Activated CD4-positive, alpha-beta T cell treated with anti-CD3 and anti-CD28 coated beads for 36 hours (primary cell): Measurements from ENCODE around the gene PPP6R2. TPM values are rescaled to one million over a fixed set of nuclear protein-coding genes. Genes with fewer than 3 reads are reported as not detected.
A peak's percentile ranks its signal among the peaks of the same experiment; 100 is the strongest.

ENCODE experiments used
- ATAC-seq: fragments of 200-7000 bp; cut with Tn5 transposase; one replicate; pipeline ENCODE4 v1.10.0; 2021; ENCODE audit warnings: mild to moderate bottlenecking, moderate library complexity
- CTCF ChIA-PET: fragments of 350-600 bp; sonication (Branson Sonifier 250); formaldehyde crosslinking; loops from one replicate; lab custom pipeline; 2021; ENCODE audit warnings: antibody characterized with exemption; lab: Charles Lee
- POLR2A ChIA-PET: fragments of 350-600 bp; sonication (Branson Sonifier 250); formaldehyde crosslinking; loops from one replicate; lab custom pipeline; 2021; ENCODE audit warnings: antibody characterized with exemption, inconsistent platforms; lab: Charles Lee
- DNase-seq: peaks from one replicate; pipeline ENCODE4 v3.0.0-alpha.2; 2020
- H3K27ac Mint-ChIP-seq: one replicate; pipeline ENCODE4 v1.8.0; 2021; ENCODE audit warnings: mixed read lengths
- H3K27me3 Mint-ChIP-seq: one replicate; pipeline ENCODE4 v1.8.0; 2021; ENCODE audit warnings: mixed read lengths
- H3K36me3 Mint-ChIP-seq: one replicate; pipeline ENCODE4 v1.8.0; 2021; ENCODE audit warnings: low read depth, mixed read lengths
- H3K4me1 Mint-ChIP-seq: one replicate; pipeline ENCODE4 v1.8.0; 2021; ENCODE audit warnings: mixed read lengths
- H3K4me3 Mint-ChIP-seq: one replicate; pipeline ENCODE4 v1.8.0; 2021; ENCODE audit warnings: mild to moderate bottlenecking, moderate library complexity, mixed read lengths
- H3K9me3 Mint-ChIP-seq: one replicate; pipeline ENCODE4 v1.8.0; 2021; ENCODE audit warnings: low read depth, mixed read lengths
- intact Hi-C, 2 experiments: fragments of 100-400 bp; cut with DNase I in 1 of 2; cut with micrococcal nuclease in 1 of 2; formaldehyde crosslinking; loops; one replicate each; pipeline versions ENCODE4 v1.14.2 to v1.15.1; 2022 to 2024; cut with DNase I, micrococcal nuclease
- total RNA-seq, 2 experiments: library from RNA; stranded (reverse); gene quantifications; one replicate each; pipeline ENCODE4 v1.2.3, GENCODE V29; 2021

PPP6R2 gene
- total RNA-seq, 2 experiments from 2014 or later: 37.3 to 39.5 TPM

DNA sequence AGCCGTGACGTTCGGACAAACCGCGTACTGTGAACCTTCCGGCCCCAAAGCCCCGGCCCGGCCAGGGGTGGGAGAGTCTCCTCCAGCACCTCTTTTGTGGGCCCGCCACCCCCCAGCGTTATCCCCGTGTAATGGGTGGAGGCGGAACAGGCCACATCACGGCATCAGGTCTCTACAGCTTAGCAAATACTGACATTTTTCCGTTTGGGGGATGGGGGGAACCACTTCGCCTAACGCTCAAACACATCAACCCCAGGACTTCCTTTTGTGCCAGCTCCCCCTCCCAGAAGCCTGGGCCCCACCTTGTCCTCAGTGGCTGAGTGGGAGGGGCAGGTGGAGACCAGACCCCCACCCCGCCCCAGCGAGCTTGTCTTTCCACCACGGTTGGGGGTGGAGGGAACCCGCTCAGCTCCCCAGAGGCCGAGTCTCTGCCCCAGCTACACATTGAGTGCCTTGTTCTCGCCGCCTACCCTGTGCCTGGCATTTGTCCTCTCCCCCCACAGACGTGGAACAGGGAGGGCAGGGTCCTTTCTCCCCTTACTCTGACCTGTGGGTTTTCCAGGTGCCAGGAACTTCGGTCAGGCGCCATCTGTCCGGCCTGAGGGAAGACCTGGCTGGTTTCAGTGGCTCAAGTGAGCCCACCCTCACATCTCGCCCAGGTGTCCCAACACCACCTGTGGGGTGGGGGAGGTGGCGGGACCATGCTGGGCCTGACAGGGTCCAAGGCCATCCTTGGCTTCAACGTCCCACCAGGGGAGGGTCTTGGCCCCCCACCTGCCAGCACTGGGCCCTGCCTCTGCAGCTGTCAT lies 102.1 kb downstream of the PPP6R2 start:
- peaks cover 10% of the 10 kb centered on the region for H3K4me1 Mint-ChIP-seq
- H3K9me3 Mint-ChIP-seq: no peaks in the 10 kb centered on the region
- CTCF ChIA-PET: interaction anchor here (0.5 to 1.1 kb wide), 2 partner anchors 11 to 28 kb away, joined by 3 read pairs; no protein-coding TSS in a partner anchor
- H3K4me3 Mint-ChIP-seq: no peak overlapping the region
- peak overlapping the region; percentile 60 for H3K27ac Mint-ChIP-seq
- ATAC-seq (peak; percentile 30), DNase-seq (no peak)
- POLR2A ChIA-PET: no interaction called here
- H3K27me3 Mint-ChIP-seq: no peaks in the 10 kb centered on the region
- peaks cover 20% of the 10 kb centered on the region for H3K36me3 Mint-ChIP-seq
- intact Hi-C loops: no loop called here

DNA sequence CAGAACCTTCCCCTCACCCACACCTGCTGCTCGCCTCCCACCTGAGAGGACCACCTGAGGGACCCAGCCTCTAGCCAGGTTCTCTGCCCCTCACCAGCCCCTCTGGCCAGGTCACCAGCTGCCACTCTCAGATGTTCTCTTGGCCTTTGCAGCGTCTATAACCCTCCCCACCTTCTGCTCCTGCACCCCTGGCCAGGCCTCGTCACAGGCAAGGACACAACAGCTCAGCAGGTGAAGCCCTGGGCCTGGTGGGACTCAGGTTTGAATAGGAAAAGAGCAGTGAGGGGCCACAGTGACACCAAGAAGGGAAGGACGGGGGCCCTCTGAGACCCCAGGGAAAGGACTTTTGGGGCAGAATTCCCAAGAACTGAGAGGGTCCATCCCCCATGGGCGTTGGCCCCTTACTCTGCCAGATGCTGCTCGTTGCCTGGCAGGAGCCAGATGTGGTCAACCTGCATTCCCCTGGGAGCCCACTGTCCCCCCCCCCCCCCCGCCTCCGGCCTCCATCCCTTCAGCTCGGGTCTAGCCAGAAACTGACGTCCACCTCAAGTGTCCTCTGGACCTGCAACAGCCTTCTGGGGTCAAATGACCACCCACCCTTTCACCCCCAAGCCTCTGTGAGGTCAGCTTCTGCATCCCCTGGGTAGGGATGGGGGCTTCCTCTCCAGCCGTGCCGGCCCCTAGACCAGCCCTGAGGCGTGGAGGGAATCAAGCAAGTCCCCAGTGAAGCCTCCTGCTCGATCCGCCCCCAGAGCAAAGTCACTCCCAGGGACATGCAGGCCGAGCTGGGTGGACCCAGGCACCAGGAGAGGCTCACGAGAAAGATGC lies 103.0 kb downstream of the PPP6R2 start:
- H3K27ac Mint-ChIP-seq: peak overlapping the region; percentile 19
- ChIA-PET CTCF (interaction anchor here (1.1 kb wide), 1 partner anchor 27 kb away, joined by 3 read pairs; no protein-coding TSS in a partner anchor), POLR2A (no interaction called here)
- DNase-seq (no peak), ATAC-seq (no peak)
- H3K36me3 Mint-ChIP-seq: peaks cover 22% of the 10 kb centered on the region
- intact Hi-C loops: no loop called here
- peaks cover 10% of the 10 kb centered on the region for H3K4me1 Mint-ChIP-seq
- H3K27me3 Mint-ChIP-seq: no peaks in the 10 kb centered on the region
- no peaks in the 10 kb centered on the region for H3K9me3 Mint-ChIP-seq
- no peak overlapping the region for H3K4me3 Mint-ChIP-seq

DNA sequence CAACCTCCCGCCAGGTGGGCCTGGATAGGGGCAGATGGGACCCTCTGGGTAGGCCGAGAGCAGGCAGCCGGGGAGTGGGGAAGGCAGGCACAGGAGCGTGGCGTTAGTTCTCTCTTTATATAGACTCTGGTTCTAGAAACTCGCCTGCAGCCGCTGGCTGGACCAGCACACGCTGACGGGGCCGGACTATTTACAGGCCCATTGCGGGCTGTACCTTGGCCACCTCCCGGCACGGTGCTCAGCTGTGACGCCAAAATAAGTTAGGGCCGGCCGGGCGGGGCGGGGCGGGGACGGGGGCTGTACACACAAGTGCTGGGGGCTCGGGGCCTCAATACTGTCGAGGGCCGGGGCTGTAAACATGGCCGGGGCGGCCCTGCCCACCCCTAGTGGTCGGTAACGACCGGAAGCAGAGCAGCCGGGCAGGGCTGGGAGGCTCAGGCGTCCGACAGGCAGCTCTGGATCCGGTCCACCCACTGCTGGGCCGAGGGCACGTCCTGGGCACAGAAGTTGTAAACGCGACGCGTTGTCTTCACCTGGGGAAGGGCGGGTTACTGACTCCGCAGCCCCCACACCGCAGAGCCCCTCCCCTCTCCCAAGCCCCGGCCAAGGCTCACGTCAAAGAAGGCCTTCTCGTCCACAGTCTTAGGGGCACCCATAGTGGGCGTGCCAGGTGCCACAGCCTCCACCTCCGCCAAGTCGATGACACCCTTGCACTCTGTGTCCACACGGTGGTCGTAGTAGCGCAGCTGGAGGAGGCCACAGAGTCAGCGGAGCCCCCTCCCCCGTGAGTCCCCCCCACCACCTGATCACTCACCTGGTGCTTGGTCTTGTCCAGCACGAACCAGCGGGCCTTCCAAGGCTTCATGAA lies 103.8 kb downstream of the PPP6R2 start:
- no peaks in the 10 kb centered on the region for H3K27me3 Mint-ChIP-seq
- H3K36me3 Mint-ChIP-seq: peaks cover 25% of the 10 kb centered on the region
- no peak overlapping the region for H3K4me3 Mint-ChIP-seq
- H3K4me1 Mint-ChIP-seq: peaks cover 10% of the 10 kb centered on the region
- ATAC-seq (no peak), DNase-seq (no peak)
- H3K27ac Mint-ChIP-seq: no peak overlapping the region
- no peaks in the 10 kb centered on the region for H3K9me3 Mint-ChIP-seq
- ChIA-PET POLR2A (no interaction called here), CTCF (no interaction called here)
- intact Hi-C loops: no loop called here

DNA sequence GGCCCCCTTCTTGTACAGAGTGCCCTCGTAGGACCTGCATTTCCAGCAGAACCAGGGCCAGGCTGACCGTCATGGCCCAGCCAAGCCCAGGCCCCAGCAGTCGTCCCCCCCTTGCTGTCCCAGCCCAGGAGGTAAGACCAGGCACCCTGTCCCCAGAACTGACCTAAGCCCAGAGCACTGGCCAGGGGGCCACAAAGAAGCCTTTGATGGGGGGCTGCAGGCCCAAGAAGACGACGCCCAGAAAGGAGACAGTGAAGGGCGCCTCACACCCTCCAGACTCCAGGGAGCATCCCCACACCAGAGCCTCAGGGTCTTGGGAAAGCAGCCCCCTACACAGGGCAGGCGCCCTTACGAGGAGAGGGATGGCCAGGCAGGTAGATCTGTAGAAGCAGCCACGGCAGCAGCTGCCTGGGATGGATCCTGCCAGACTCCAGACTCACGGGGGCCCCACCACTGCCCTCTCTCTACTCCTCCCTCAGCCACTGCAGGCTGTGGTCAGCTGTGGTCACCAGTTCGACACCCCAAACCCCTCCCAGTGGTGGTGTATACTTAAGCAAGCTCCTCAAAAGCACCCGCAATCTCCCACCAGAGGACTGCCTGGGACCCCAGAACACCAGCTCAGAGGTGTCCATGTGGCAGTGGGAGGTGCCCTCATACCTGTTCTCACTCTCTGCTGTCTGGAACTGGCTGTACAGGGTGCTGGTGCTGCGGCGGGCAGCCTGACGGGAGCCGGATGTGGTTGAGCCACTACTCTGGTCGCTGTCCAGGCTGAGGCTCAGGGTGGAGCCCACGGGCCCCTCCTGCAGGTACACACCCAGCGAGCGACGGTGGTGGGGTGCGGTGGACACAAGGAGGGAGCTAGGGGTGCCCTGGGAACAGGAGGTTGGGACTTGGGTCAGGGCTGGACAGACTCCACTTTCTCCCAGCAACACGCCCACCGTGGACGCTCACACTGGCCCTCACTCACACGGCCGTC lies 104.7 kb downstream of the PPP6R2 start:
- H3K9me3 Mint-ChIP-seq: no peaks in the 10 kb centered on the region
- intact Hi-C loops: no loop called here
- no peak overlapping the region for H3K4me3 Mint-ChIP-seq
- H3K27me3 Mint-ChIP-seq: no peaks in the 10 kb centered on the region
- H3K4me1 Mint-ChIP-seq: peaks cover 12% of the 10 kb centered on the region
- ATAC-seq (no peak), DNase-seq (no peak)
- ChIA-PET POLR2A (no interaction called here), CTCF (no interaction called here)
- H3K36me3 Mint-ChIP-seq: peaks cover 28% of the 10 kb centered on the region
- H3K27ac Mint-ChIP-seq: no peak overlapping the region

DNA sequence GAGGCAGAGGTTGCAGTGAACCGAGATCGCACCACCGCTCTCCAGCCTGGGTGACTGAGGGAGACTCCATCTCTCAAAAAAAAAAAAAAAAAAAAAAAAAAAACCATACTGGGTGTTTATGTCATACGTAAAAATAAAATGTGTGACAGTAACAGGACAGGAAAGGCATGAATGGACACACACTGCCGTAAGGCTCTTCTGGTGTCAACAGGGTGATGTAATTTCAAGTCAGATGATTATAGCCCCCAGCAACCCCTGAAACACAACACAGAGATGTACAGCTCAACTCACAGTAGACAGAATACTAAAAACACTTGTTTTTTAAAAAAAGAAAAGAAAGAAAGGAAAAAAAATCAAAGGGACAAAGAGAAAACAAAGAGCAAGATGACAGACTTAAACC lies 109.5 kb downstream of the PPP6R2 start:
- DNase-seq (no peak), ATAC-seq (no peak)
- H3K36me3 Mint-ChIP-seq: peaks cover 30% of the 10 kb centered on the region
- POLR2A ChIA-PET: interaction anchor here (0.6 kb wide), 1 partner anchor 14 kb away, joined by 3 read pairs; no protein-coding TSS in a partner anchor
- intact Hi-C loops: loop anchor here (5.0 to 10.0 kb wide), 2 partner anchors 45 to 52 kb away; partner anchors contain the start of genes LMF2 (in 1 of the 2) and NCAPH2 (in 1 of the 2)
- peaks cover 11% of the 10 kb centered on the region for H3K4me1 Mint-ChIP-seq
- CTCF ChIA-PET: interaction anchor here (1.2 kb wide), 1 partner anchor 20 kb away, joined by 3 read pairs; no protein-coding TSS in a partner anchor
- no peak overlapping the region for H3K4me3 Mint-ChIP-seq
- no peaks in the 10 kb centered on the region for H3K9me3 Mint-ChIP-seq
- H3K27ac Mint-ChIP-seq: peak overlapping the region; percentile 48
- H3K27me3 Mint-ChIP-seq: no peaks in the 10 kb centered on the region

DNA sequence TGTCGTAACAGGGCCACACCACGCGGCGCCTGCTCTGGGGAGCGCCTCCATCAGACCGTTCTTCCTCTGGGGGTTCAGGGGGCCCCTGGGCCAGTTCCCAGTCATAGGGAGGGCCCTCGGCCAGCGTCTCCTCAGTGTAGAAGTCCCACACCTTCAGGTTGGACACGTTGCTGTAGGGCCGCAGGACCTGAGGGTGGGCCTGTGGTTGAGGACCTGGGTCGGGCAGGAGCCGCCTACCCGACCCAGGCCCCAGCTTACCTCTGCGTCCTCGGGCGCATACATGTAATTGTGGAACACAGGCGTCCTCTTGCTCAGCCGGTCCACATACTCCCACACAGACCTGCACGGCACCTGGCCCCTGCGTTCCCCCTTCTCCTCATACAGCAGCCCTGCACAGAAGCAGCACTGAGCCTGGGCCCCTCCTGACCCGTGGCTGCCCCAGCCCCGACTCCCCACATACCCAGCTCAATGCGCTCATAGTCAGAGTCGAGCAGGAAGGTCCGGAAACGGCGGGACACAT lies 111.5 kb downstream of the PPP6R2 start:
- intact Hi-C loops: loop anchor here (5.0 to 10.0 kb wide), 2 partner anchors 43 to 50 kb away; partner anchors contain the start of genes LMF2 (in 1 of the 2) and NCAPH2 (in 1 of the 2)
- no peak for ATAC-seq
- POLR2A ChIA-PET: interaction anchor here (0.6 to 1.0 kb wide), 2 partner anchors 12 to 219 kb away, joined by 3 to 13 read pairs; no protein-coding TSS in a partner anchor

DNA sequence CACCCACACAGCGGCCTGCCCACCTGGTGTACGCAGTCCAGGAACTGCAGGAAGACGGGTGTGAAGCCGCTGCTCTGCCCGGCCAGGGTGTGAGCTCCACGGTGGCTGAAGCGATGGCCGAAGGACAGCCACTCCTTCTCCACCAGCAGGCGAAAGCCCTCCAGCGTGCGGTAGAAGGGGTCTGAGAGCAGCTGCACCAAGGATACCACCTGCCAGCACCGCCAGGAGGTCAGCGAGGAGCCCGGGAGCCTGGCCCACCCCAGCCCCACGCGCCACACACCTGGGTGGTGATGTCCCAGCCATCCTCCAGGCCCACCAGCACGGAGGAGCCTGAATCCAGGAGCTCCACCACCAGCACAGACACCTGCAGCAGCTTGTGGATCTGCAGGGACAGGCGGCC lies 112.1 kb downstream of the PPP6R2 start:
- ChIA-PET POLR2A (no interaction called here), CTCF (interaction anchor here (1.7 kb wide), 1 partner anchor 70 kb away, joined by 4 read pairs; the partner anchor contains the start of gene SCO2)
- peaks cover 29% of the 10 kb centered on the region for H3K36me3 Mint-ChIP-seq
- H3K4me3 Mint-ChIP-seq: no peak overlapping the region
- H3K4me1 Mint-ChIP-seq: peaks cover 11% of the 10 kb centered on the region
- ATAC-seq: no peak
- no peak for DNase-seq
- H3K27ac Mint-ChIP-seq: no peak overlapping the region
- intact Hi-C loops: loop anchor here in 1 of 2 experiments (10.0 kb wide), 1 partner anchor 50 kb away; the partner anchor contains the start of genes LMF2 and NCAPH2
- no peaks in the 10 kb centered on the region for H3K27me3 Mint-ChIP-seq
- no peaks in the 10 kb centered on the region for H3K9me3 Mint-ChIP-seq

More for the DNA sequence above, 111.5 kb downstream of the PPP6R2 start:
- Mint-ChIP-seq H3K4me3 (no peak overlapping the region), H3K4me1 (peaks cover 11% of the 10 kb centered on the region), H3K27me3 (no peaks in the 10 kb centered on the region), H3K9me3 (no peaks in the 10 kb centered on the region), H3K27ac (no peak overlapping the region), H3K36me3 (peaks cover 30% of the 10 kb centered on the region)
- no peak for DNase-seq
- CTCF ChIA-PET: interaction anchor here (0.7 kb wide), 1 partner anchor 12 kb away, joined by 3 read pairs; no protein-coding TSS in a partner anchor

DNA sequence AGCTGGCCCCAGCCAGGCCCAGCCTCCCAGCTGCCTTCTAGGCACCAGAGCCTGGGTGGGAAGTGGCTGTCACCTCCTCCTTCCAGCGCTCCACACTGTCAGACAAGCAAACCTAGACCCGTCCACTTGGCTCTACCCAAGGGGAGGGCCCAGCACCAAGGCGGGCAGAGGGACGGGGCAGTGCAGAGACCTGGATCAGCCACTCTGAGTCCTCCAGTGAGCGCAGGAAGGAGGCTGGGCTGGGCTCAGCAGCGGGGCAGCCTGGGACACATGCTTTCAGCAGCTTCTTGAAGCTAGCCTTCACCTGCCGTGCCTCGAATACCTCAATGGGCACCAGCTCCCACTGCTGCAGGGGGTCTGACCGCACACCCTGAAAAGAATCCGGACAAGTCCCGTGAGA lies 112.9 kb downstream of the PPP6R2 start:
- no peaks in the 10 kb centered on the region for H3K27me3 Mint-ChIP-seq
- H3K4me3 Mint-ChIP-seq: no peak overlapping the region
- DNase-seq (no peak), ATAC-seq (no peak)
- peaks cover 34% of the 10 kb centered on the region for H3K36me3 Mint-ChIP-seq
- intact Hi-C loops: loop anchor here in 1 of 2 experiments (10.0 kb wide), 1 partner anchor 49 kb away; the partner anchor contains the start of genes LMF2 and NCAPH2
- ChIA-PET POLR2A (no interaction called here), CTCF (interaction anchor here (1.7 kb wide), 1 partner anchor 70 kb away, joined by 4 read pairs; the partner anchor contains the start of gene SCO2)
- no peak overlapping the region for H3K27ac Mint-ChIP-seq
- no peaks in the 10 kb centered on the region for H3K9me3 Mint-ChIP-seq
- H3K4me1 Mint-ChIP-seq: peaks cover 11% of the 10 kb centered on the region

DNA sequence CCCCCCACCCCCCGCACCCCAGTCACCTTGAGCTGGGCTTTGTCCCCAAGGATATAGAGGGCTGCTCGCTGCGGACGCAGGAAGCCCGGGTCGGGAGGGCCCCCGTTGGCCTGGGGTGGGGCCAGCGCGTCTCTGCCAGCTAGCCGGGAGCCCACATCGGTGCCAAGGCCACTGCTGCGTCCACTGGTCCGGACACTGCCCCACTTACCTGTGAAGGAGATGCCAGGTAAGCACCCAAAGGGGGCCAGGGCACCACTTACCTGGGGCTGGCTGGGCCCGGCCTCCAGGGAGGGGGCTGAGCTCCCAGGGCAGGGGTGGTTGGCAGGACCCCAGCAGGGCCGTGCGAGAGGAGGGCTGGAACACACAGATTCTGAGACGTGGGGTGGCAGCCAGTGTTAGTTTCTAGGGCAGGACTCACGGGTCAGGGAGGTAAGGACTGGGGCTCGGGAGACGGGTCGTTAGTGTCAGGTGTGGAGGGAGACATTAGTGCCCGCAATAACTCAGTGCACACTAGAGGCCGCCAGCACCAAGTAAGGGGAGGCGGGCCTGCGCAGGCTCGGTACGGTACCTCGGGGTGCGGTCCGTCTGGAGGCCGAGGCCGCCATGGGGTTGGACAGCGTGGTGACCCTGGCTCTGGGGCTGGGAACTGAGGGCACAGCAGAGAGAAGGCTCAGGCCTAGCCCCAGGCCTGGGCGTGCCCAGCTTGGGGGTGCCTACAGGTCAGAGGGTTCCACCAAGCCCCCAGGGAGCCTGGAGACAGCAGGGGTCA lies 113.5 kb downstream of the PPP6R2 start:
- Mint-ChIP-seq H3K36me3 (peaks cover 32% of the 10 kb centered on the region), H3K4me1 (peaks cover 11% of the 10 kb centered on the region), H3K27me3 (no peaks in the 10 kb centered on the region), H3K27ac (no peak overlapping the region), H3K4me3 (no peak overlapping the region), H3K9me3 (no peaks in the 10 kb centered on the region)
- ChIA-PET CTCF (interaction anchor here (0.6 to 1.7 kb wide), 3 partner anchors 12 to 86 kb away, joined by 3 to 4 read pairs (median 3); partner anchors contain the start of gene SCO2), POLR2A (interaction anchor here (0.9 kb wide), 1 partner anchor 83 kb away, joined by 3 read pairs; no protein-coding TSS in a partner anchor)
- DNase-seq: peak; percentile 52
- intact Hi-C loops: loop anchor here in 1 of 2 experiments (10.0 kb wide), 1 partner anchor 48 kb away; the partner anchor contains the start of genes LMF2 and NCAPH2
- ATAC-seq: peak; percentile 57
